Fibroblast of villous mesenchyme (primary cell): ENCODE results near the gene ARHGAP6. TPM values are rescaled to one million over a fixed set of nuclear protein-coding genes. Genes with fewer than 3 reads are reported as not detected.

Source experiments
- DNase-seq: peaks from one replicate; pipeline ENCODE4 v3.0.0-alpha.2; 2010; ENCODE audit warnings: low read depth
- H3K4me3 ChIP-seq: 2 replicates; pipeline ENCODE4 v1.5.1; 2011; ENCODE audit warnings: low read depth, mild to moderate bottlenecking, low read length
- total RNA-seq: library from RNA; depleted of rRNA; stranded (reverse); fragments of >200 nt; gene quantifications from 2 replicates; pipeline ENCODE4 v1.2.3, GENCODE V29; 2012
- TF ChIP-seq, protein P1 (sequence below): IDR thresholded peaks from 2 replicates; pipeline ENCODE4 v1.5.1; 2012; ENCODE audit warnings: low read depth, mild to moderate bottlenecking, low read length; ENCODE audit not compliant: insufficient read depth

ARHGAP6 gene
- total RNA-seq, 1 donor = 1.7 TPM

DNA sequence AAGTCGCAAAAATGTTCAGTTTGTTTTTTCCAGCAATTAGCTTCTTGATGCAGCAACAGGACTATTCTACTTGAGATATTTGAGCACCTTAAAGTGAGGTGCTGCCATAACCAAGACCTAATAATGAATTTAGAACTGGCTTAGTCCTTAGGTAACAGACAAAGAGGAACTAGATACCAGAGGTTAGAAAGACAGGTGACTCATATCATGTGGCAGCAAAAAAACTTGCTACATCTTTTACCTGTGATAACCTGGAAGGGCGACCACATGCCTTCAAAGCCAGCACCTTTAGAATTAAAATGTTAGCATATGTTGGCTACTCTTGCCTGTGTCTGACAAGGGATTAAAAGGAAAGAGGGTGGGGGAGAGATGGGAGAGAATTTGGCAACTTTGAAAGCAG, 90.4 kb downstream of the ARHGAP6 start:
- TF ChIP-seq, protein P1, sequence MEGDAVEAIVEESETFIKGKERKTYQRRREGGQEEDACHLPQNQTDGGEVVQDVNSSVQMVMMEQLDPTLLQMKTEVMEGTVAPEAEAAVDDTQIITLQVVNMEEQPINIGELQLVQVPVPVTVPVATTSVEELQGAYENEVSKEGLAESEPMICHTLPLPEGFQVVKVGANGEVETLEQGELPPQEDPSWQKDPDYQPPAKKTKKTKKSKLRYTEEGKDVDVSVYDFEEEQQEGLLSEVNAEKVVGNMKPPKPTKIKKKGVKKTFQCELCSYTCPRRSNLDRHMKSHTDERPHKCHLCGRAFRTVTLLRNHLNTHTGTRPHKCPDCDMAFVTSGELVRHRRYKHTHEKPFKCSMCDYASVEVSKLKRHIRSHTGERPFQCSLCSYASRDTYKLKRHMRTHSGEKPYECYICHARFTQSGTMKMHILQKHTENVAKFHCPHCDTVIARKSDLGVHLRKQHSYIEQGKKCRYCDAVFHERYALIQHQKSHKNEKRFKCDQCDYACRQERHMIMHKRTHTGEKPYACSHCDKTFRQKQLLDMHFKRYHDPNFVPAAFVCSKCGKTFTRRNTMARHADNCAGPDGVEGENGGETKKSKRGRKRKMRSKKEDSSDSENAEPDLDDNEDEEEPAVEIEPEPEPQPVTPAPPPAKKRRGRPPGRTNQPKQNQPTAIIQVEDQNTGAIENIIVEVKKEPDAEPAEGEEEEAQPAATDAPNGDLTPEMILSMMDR = no peak
- DNase-seq = no peak
- H3K4me3 ChIP-seq = no peak overlapping the region

DNA sequence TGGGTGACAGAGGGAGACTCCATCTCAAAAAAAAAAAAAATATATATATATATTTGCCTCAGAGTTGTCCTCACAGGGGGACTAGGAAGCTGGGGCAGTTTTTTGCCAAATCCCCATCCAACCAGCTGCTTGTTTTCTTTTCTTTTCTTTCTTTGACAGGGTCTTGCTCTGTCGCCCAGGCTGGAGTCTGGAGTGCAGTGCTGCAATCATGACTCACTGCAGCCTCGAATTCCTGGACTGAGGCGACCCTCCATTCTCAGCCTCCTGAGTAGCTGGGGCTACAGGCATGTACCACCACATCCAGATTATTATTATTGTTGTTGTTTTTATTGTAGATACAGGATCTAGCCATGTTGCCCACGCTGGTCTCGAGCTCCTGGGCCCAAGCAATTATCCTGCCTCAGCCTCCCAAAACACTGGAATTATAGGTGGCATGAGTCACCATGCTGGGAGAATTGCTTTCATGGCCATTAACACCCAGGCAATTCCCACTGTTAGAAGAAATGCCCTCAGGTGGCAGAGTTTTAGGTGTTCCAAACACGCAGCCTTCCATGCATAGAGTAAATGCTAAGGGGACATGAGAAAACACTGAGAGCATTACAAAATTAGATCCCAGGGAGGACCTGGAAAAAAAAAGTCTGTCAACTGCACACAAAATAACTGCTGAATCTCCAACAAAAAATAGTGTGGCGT, 98.0 kb downstream of the ARHGAP6 start:
- TF ChIP-seq, protein P1 = no peak
- no peak overlapping the region for H3K4me3 ChIP-seq
- no peak for DNase-seq

DNA sequence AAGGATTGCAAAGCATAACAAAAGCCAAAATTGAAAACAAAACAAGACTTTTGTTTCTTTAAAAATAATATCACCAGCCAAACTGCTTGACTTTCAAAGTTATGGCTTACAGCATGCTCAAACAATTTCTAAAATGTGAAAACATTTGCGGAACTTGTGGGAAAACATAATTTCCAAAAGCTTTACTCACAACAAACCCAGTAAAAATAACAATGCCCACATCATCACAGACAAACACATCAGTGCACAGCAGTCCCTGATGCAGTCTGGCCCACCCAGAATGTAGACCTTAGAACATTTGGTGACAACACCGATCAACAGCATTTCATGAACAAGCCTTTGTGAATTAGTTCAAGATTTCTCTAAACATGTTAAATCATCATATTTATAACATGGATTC, 98.9 kb downstream of the ARHGAP6 start:
- peak; percentile 55 for DNase-seq
- H3K4me3 ChIP-seq = no peak overlapping the region
- TF ChIP-seq, protein P1 = no peak

DNA sequence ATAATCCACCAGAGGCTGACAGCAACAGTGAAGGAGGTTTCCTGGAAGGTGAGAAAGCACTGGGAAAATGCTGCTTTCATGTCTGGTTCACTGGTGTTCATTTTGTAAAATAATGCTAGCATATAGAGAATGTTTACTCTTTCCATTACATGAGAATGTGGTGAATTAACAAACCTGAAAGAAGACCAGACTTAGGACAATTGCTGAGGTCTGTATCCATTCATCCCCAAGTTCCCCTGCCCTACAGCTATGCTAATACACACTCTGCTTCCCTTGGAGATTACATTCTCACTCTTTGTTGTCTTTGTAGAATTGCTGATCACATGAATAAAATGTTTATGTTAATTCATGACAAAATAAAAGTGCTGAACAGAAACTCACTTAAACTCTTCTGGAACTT, 99.5 kb downstream of the ARHGAP6 start:
- no peak overlapping the region for H3K4me3 ChIP-seq
- DNase-seq = no peak
- TF ChIP-seq, protein P1 = no peak

DNA sequence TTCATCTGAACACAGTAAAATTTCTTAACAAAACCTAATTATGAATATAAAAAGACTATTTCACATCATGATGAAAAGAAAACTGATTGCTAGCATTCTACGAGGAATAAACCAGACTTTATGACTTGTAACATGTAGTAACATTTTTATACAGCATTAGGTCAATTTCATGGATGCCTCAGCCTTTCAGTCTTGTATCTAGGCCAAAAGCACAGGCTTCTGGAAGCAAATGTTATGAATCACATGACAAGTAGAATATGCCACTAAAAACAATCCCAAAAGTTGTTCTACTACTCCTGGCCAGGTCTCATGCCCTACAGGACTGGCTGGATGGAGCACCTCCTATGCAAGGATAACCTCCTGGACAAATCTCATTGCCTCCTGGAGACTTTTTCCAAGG, 101.2 kb downstream of the ARHGAP6 start:
- TF ChIP-seq, protein P1 = no peak
- no peak overlapping the region for H3K4me3 ChIP-seq
- no peak for DNase-seq

DNA sequence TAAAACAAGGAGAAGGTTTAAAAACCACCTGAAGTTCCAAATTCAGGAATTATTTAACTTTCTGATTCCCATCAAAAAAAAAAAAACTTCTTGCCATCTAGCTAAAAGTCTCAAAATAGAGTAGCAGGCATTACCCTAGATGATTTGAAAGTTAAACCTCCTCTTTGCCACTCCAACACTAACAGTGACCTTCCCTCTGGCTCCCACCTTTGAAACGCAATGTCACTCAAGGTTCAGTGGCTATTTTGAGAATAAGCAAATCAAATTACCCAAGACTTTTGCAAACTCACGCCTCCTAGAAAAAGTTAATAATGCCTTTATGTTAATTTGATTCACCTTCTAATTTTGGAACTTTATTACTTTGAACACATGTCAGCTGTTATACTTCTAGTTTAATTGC, 103.2 kb downstream of the ARHGAP6 start:
- no peak for DNase-seq
- H3K4me3 ChIP-seq = no peak overlapping the region

More for the DNA sequence above, 103.2 kb downstream of the ARHGAP6 start:
- TF ChIP-seq, protein P1 = no peak
